Embryonic facial prominence (tissue), 1 donor: ENCODE results near the gene DEPDC7.

Experiments used
- DNase-seq: peaks from one replicate; pipeline ENCODE4 v3.0.0-alpha.2; 2016; ENCODE audit errors: extremely low spot score

DEPDC7 gene

GRCh38 chr11:33060271-33060670 lies 44.6 kb downstream of the DEPDC7 start:
- DNase-seq, result no peak

- DNase-seq, result no peak
Measured at GRCh38 chr11:33062137-33062536, 46.5 kb downstream of the DEPDC7 start.

- DNase-seq, result no peak
Measured at GRCh38 chr11:33063326-33063881, 47.7 kb downstream of the DEPDC7 start.

GRCh38 chr11:33064033-33064825 lies 48.6 kb downstream of the DEPDC7 start:
- no peak for DNase-seq

GRCh38 chr11:33064866-33065265 lies 49.2 kb downstream of the DEPDC7 start:
- no peak for DNase-seq

- DNase-seq, result peak; percentile 13
Measured at GRCh38 chr11:33065445-33066178, 49.9 kb downstream of the DEPDC7 start.

- DNase-seq, result no peak
Measured at GRCh38 chr11:33067294-33067693, 51.6 kb downstream of the DEPDC7 start.

GRCh38 chr11:33068611-33069340 lies 53.1 kb downstream of the DEPDC7 start:
- no peak for DNase-seq

- DNase-seq, result no peak
Measured at GRCh38 chr11:33072465-33072864, 56.8 kb downstream of the DEPDC7 start.
